HG03571 (cell line): ENCODE measurements around the gene AKAP13.

Experiments used
- ATAC-seq: cut with Tn5 transposase; IDR thresholded peaks from one replicate; pipeline ENCODE4 v1.9.1; 2021; ENCODE audit not compliant: unreplicated experiment

AKAP13 gene

GRCh38 chr15:85692873-85693272 lies 312.5 kb downstream of the AKAP13 start:
- ATAC-seq, result peak; percentile 52

- ATAC-seq, result peak; percentile 15
Measured at GRCh38 chr15:85693277-85693676, 312.9 kb downstream of the AKAP13 start.

GRCh38 chr15:85694091-85694490 lies 313.7 kb downstream of the AKAP13 start:
- ATAC-seq, result no peak

GRCh38 chr15:85700767-85701166 lies 320.4 kb downstream of the AKAP13 start:
- ATAC-seq, result no peak

- no peak for ATAC-seq
Measured at GRCh38 chr15:85702321-85703101, 322.1 kb downstream of the AKAP13 start.

GRCh38 chr15:85704066-85704465 lies 323.7 kb downstream of the AKAP13 start:
- no peak for ATAC-seq

GRCh38 chr15:85704720-85705429 lies 324.5 kb downstream of the AKAP13 start:
- ATAC-seq, result no peak

GRCh38 chr15:85706779-85707518 lies 326.5 kb downstream of the AKAP13 start:
- peak; percentile 29 for ATAC-seq

- peak; percentile 13 for ATAC-seq
Measured at GRCh38 chr15:85707519-85708338, 327.3 kb downstream of the AKAP13 start.

- no peak for ATAC-seq
Measured at GRCh38 chr15:85708402-85708941, 328.1 kb downstream of the AKAP13 start.

GRCh38 chr15:85709250-85709649 lies 328.8 kb downstream of the AKAP13 start:
- ATAC-seq, result no peak

GRCh38 chr15:85710340-85710842 lies 330.0 kb downstream of the AKAP13 start:
- peak; percentile 58 for ATAC-seq

GRCh38 chr15:85711580-85712192 lies 331.3 kb downstream of the AKAP13 start:
- no peak for ATAC-seq

GRCh38 chr15:85716261-85716660 lies 335.9 kb downstream of the AKAP13 start:
- ATAC-seq, result no peak

- ATAC-seq, result no peak
Measured at GRCh38 chr15:85717212-85717611, 336.8 kb downstream of the AKAP13 start.

- ATAC-seq, result peak; percentile 63
Measured at GRCh38 chr15:85718271-85718971, 338.0 kb downstream of the AKAP13 start.

- no peak for ATAC-seq
Measured at GRCh38 chr15:85718981-85719380, 338.6 kb downstream of the AKAP13 start.

GRCh38 chr15:85722374-85723152 lies 342.2 kb downstream of the AKAP13 start:
- no peak for ATAC-seq
